BLaER1 treated with 17β-estradiol and CSF1 and Interleukin-3, amounts not matched to agents 10 nM and 100 nM (cell line): Measurements from ENCODE around the gene BTNL8.

ENCODE experiments used
- H3K27ac ChIP-seq, 11 experiments: shearing (Covaris generic); formaldehyde crosslinking; 2 replicates each; pipeline ENCODE4 v1.8.1; 2022
- H3K27me3 ChIP-seq, 11 experiments: shearing (Covaris generic); formaldehyde crosslinking; 2 replicates each; pipeline ENCODE4 v1.8.1; 2022
- H3K36me3 ChIP-seq, 11 experiments: shearing (Covaris generic); formaldehyde crosslinking; 2 replicates each; pipeline ENCODE4 v1.8.1; 2022
- H3K4me1 ChIP-seq, 10 experiments: shearing (Covaris generic); formaldehyde crosslinking; 2 replicates each; pipeline ENCODE4 v1.8.1; 2022
- H3K4me2 ChIP-seq, 11 experiments: shearing (Covaris generic); formaldehyde crosslinking; 2 replicates each; pipeline ENCODE4 v1.8.1; 2022
- H3K4me3 ChIP-seq, 10 experiments: shearing (Covaris generic); formaldehyde crosslinking; 2 replicates each; pipeline ENCODE4 v1.8.1; 2022
- H3K9ac ChIP-seq, 11 experiments: shearing (Covaris generic); formaldehyde crosslinking; 2 replicates each; pipeline ENCODE4 v1.8.1; 2022
- H3K9me3 ChIP-seq, 11 experiments: shearing (Covaris generic); formaldehyde crosslinking; replicated peaks in 1 of 11; 2 replicates each; pipeline ENCODE4 v1.8.1; 2022
- H4K20me1 ChIP-seq, 11 experiments: shearing (Covaris generic); formaldehyde crosslinking; 2 replicates each; pipeline ENCODE4 v1.8.1; 2022
- Cebpa-rat ChIP-seq, 11 experiments: shearing (Covaris generic); IDR thresholded peaks; 2 replicates each; pipeline ENCODE4 v1.8.1; 2022

The BTNL8 gene

GRCh38 chr5:180970336-180970735 is 71.4 kb downstream of the BTNL8 start:
- no peak overlapping the region for H3K27ac ChIP-seq
- no peak for TF ChIP-seq Cebpa-rat (IDR thresholded peaks at IDR 0.05)
- H4K20me1 ChIP-seq = no peaks in the 10 kb centered on the region
- H3K4me2 ChIP-seq = no peak overlapping the region
- no peak overlapping the region for H3K4me3 ChIP-seq
- no peaks in the 10 kb centered on the region for H3K27me3 ChIP-seq
- H3K36me3 ChIP-seq = no peaks in the 10 kb centered on the region
- no peak overlapping the region for H3K9ac ChIP-seq
- H3K9me3 ChIP-seq = peaks cover 0 to 20% (median 8%) of the 10 kb centered on the region in 11 experiments; a peak in 13 of 22 replicates
- peaks cover 0 to 6% (median 5%) of the 10 kb centered on the region in 10 experiments; a peak in 14 of 20 replicates for H3K4me1 ChIP-seq

DNA sequence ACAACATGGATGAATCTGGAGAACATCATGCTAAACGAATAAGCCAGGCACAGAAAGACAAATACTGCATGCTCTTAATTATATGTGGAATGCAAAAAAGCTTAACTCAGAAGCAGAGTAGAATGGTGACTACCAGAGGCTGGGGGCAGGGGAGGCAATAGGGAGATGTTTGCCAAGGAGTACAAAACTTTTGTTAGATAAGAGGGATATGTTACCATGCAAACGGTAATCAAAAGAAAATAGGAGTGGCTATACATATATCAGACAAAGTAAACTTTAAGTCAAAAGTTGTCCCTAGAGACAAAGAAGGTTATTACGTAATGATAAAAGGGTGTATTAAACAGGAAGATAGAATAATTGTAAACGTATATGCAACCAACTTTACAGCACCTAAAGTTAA is 71.9 kb downstream of the BTNL8 start:
- H3K4me1 ChIP-seq = peaks cover 0 to 12% (median 10%) of the 10 kb centered on the region in 10 experiments; a peak in 14 of 20 replicates
- no peak for TF ChIP-seq Cebpa-rat (IDR thresholded peaks at IDR 0.05)
- H3K9me3 ChIP-seq = peaks cover 0 to 20% (median 8%) of the 10 kb centered on the region in 11 experiments; a peak in 13 of 22 replicates
- no peak overlapping the region for H3K4me2 ChIP-seq
- no peaks in the 10 kb centered on the region for H3K36me3 ChIP-seq
- H4K20me1 ChIP-seq = no peaks in the 10 kb centered on the region
- no peak overlapping the region for H3K9ac ChIP-seq
- no peaks in the 10 kb centered on the region for H3K27me3 ChIP-seq
- H3K27ac ChIP-seq = no peak overlapping the region
- H3K4me3 ChIP-seq = no peak overlapping the region

GRCh38 chr5:180974612-180975315 is 75.8 kb downstream of the BTNL8 start:
- peak overlapping the region in 3 of 11 experiments; percentile 30 to 50 (median 42); a peak in 2 of 22 replicates for H3K27ac ChIP-seq
- H3K9me3 ChIP-seq = peaks cover 0 to 9% (median 6%) of the 10 kb centered on the region in 11 experiments; a peak in 6 of 22 replicates

GRCh38 chr5:180975338-180975737 is 76.4 kb downstream of the BTNL8 start:
- no peaks in the 10 kb centered on the region for H3K27me3 ChIP-seq
- peak overlapping the region in 9 of 11 experiments; percentile 7 to 57 (median 46); a peak in 16 of 22 replicates for H3K4me2 ChIP-seq
- peak in 1 of 11 experiments; percentile 54; a peak in 2 of 22 replicates for TF ChIP-seq Cebpa-rat (IDR thresholded peaks at IDR 0.05)
- H3K4me1 ChIP-seq = peaks cover 0 to 12% (median 10%) of the 10 kb centered on the region in 10 experiments; a peak in 14 of 20 replicates
- no peaks in the 10 kb centered on the region for H3K36me3 ChIP-seq
- peaks cover 0 to 5% (median 3%) of the 10 kb centered on the region in 11 experiments; a peak in 5 of 22 replicates for H3K9me3 ChIP-seq
- no peak overlapping the region for H3K9ac ChIP-seq
- no peak overlapping the region for H3K4me3 ChIP-seq
- H3K27ac ChIP-seq = peak overlapping the region in 5 of 11 experiments; percentile 10 to 54 (median 42); a peak in 5 of 22 replicates
- H4K20me1 ChIP-seq = no peaks in the 10 kb centered on the region

More at GRCh38 chr5:180974612-180975315, 75.8 kb downstream of the BTNL8 start:
- peak overlapping the region in 9 of 11 experiments; percentile 7 to 57 (median 46); a peak in 16 of 22 replicates for H3K4me2 ChIP-seq
- no peak for TF ChIP-seq Cebpa-rat (IDR thresholded peaks at IDR 0.05)
- H3K36me3 ChIP-seq = no peaks in the 10 kb centered on the region
- H4K20me1 ChIP-seq = no peaks in the 10 kb centered on the region
- H3K27me3 ChIP-seq = no peaks in the 10 kb centered on the region
- H3K4me1 ChIP-seq = peaks cover 0 to 12% (median 10%) of the 10 kb centered on the region in 10 experiments; a peak in 14 of 20 replicates
- no peak overlapping the region for H3K4me3 ChIP-seq
- H3K9ac ChIP-seq = no peak overlapping the region

DNA sequence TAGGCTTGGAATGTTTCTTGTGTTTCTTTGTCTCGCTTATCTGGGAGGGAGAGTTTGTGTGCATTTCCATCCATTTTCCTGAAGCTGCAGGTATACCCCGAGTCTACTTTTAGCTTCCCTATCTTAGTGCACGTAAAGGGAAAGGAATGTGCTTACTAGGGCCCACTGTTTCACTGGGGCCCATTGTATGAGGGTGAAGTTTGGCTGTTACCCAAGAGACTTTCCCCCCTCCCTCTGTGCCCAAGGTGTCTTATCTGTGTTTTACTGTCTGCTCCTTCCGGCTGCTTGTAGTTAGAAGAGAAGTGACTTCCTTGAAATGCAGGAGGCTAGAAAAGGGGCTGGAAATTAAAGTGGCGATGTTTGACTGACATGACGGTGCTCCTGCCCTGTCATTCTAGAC is 77.6 kb downstream of the BTNL8 start:
- no peaks in the 10 kb centered on the region for H4K20me1 ChIP-seq
- no peaks in the 10 kb centered on the region for H3K36me3 ChIP-seq
- no peak overlapping the region for H3K4me2 ChIP-seq
- no peak overlapping the region for H3K4me3 ChIP-seq
- H3K27me3 ChIP-seq = no peaks in the 10 kb centered on the region
- 0 out of 22 replicates have a peak, but pooled peaks cover 0 to 5% (median 0%) of the 10 kb centered on the region in 11 experiments for H3K9me3 ChIP-seq
- no peak for TF ChIP-seq Cebpa-rat (IDR thresholded peaks at IDR 0.05)
- peak overlapping the region in 2 of 11 experiments; percentile 50 to 54; a peak in 1 of 22 replicates for H3K27ac ChIP-seq
- no peak overlapping the region for H3K9ac ChIP-seq
- peaks cover 0 to 12% (median 10%) of the 10 kb centered on the region in 10 experiments; a peak in 14 of 20 replicates for H3K4me1 ChIP-seq

DNA sequence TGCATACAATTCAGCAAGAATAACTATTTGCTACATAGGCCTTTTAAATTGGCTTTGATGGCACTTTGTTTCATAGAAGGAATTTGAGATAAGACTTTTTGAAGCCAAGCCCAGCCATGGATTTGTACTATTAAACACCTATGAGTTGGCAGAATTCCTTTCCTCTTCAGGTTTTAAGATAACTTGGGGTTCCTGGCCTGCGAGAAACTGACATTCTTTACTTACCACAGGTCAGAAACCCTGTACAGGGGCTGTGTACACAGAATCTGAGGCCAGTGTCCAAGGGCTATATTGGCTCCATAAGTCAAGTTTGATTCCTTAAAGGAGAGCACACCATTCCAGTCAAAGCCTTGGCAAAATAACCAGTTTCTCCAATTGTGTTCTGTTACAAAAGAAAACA is 78.9 kb downstream of the BTNL8 start:
- Histone ChIP-seq H4K20me1 (no peaks in the 10 kb centered on the region), H3K9me3 (0 out of 22 replicates have a peak, but pooled peaks cover 0 to 2% (median 0%) of the 10 kb centered on the region in 11 experiments), H3K4me1 (peaks cover 0 to 12% (median 10%) of the 10 kb centered on the region in 10 experiments; a peak in 14 of 20 replicates), H3K4me2 (no peak overlapping the region), H3K9ac (no peak overlapping the region), H3K4me3 (no peak overlapping the region), H3K27ac (no peak overlapping the region), H3K27me3 (no peaks in the 10 kb centered on the region), H3K36me3 (no peaks in the 10 kb centered on the region)
- no peak for TF ChIP-seq Cebpa-rat (IDR thresholded peaks at IDR 0.05)

- Histone ChIP-seq H3K27ac (no peak overlapping the region), H3K36me3 (no peaks in the 10 kb centered on the region), H3K9me3 (no peaks in the 10 kb centered on the region), H4K20me1 (no peaks in the 10 kb centered on the region), H3K4me1 (no peaks in the 10 kb centered on the region), H3K27me3 (no peaks in the 10 kb centered on the region), H3K9ac (no peak overlapping the region), H3K4me3 (no peak overlapping the region), H3K4me2 (no peak overlapping the region)
- TF ChIP-seq Cebpa-rat (IDR thresholded peaks at IDR 0.05) = no peak
These were observed 83.2 kb downstream of the BTNL8 start for GRCh38 chr5:180982008-180982741.

DNA sequence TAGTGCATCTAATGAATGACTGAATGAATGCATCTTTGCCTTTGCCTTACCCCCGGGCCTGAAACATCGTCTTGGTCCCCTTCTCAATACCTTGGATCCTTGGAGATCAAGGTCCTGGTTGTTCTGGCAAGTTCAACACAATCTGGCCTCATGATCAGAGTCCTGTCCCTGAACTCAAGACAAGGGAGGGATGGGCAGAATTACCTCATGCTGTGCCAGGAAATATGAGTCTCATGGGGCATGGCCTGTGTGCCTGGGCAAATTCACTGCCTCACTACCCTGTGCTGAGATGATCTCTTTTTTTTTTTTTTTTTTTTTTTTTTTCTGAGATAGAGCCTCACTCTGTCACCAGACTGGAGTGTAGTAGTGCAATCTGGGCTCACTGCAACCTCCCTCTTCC is 89.1 kb downstream of the BTNL8 start:
- Histone ChIP-seq H3K4me2 (no peak overlapping the region), H3K9me3 (no peaks in the 10 kb centered on the region), H3K27ac (no peak overlapping the region), H3K4me3 (no peak overlapping the region), H3K4me1 (peaks cover 0 to 11% (median 3%) of the 10 kb centered on the region in 10 experiments; a peak in 5 of 20 replicates), H3K27me3 (no peaks in the 10 kb centered on the region), H4K20me1 (no peaks in the 10 kb centered on the region), H3K36me3 (no peaks in the 10 kb centered on the region), H3K9ac (no peak overlapping the region)
- TF ChIP-seq Cebpa-rat (IDR thresholded peaks at IDR 0.05) = no peak

- Histone ChIP-seq H3K27ac (no peak within 1 kb of the TSS), H3K4me3 (no peak within 1 kb of the TSS), H3K36me3 (no peaks in the 10 kb centered on the region), H3K27me3 (no peaks in the 10 kb centered on the region), H3K4me1 (peaks cover 0 to 11% (median 3%) of the 10 kb centered on the region in 10 experiments; a peak in 5 of 20 replicates), H3K4me2 (0 out of 22 replicates have a peak within 1 kb of the TSS, but pooled peaks of 1 of the 11 experiments have one; percentile 7), H3K9ac (no peak within 1 kb of the TSS), H4K20me1 (no peaks in the 10 kb centered on the region), H3K9me3 (no peaks in the 10 kb centered on the region)
- TF ChIP-seq Cebpa-rat (IDR thresholded peaks at IDR 0.05) = no peak
These were observed 89.6 kb downstream of the BTNL8 start, which contains the start of gene BTNL3 for GRCh38 chr5:180988592-180988991. BTNL3 (plus strand) TSS chr5:180988846; CDS start chr5:180989029, 183 bp downstream.
